ENCODE measurements around the gene PRSS38.

Gene PRSS38

GRCh38 chr1:227889047-227889862, 73.8 kb downstream of the PRSS38 start:
- no peak for DNase-seq (ENCODE audit: extremely low read depth, low read depth)
- no peak for TF ChIP-seq CTCF (IDR thresholded peaks at IDR 0.05; ENCODE audit: low read depth, low read length)

GRCh38 chr1:227889863-227890405, 74.5 kb downstream of the PRSS38 start:
- DNase-seq (ENCODE audit: extremely low read depth, low read depth) = no peak
- TF ChIP-seq CTCF (IDR thresholded peaks at IDR 0.05; ENCODE audit: low read depth, low read length) = no peak

- no peak for DNase-seq (ENCODE audit: extremely low read depth, low read depth)
- no peak for TF ChIP-seq CTCF (IDR thresholded peaks at IDR 0.05; ENCODE audit: low read depth, low read length)
These were observed 75.2 kb downstream of the PRSS38 start for GRCh38 chr1:227890451-227891222.

- no peak for DNase-seq (ENCODE audit: extremely low read depth, low read depth)
- no peak for TF ChIP-seq CTCF (IDR thresholded peaks at IDR 0.05; ENCODE audit: low read depth, low read length)
These were observed 75.9 kb downstream of the PRSS38 start for GRCh38 chr1:227891223-227891954.

GRCh38 chr1:227891955-227892488, 76.5 kb downstream of the PRSS38 start:
- no peak for DNase-seq (ENCODE audit: extremely low read depth, low read depth)
- no peak for TF ChIP-seq CTCF (IDR thresholded peaks at IDR 0.05; ENCODE audit: low read depth, low read length)

GRCh38 chr1:227892489-227893299, 77.2 kb downstream of the PRSS38 start:
- no peak for TF ChIP-seq CTCF (IDR thresholded peaks at IDR 0.05; ENCODE audit: low read depth, low read length)
- DNase-seq (ENCODE audit: extremely low read depth, low read depth) = no peak

Measured in AG09319 (cell line).